Activated T-helper 1 cell treated with anti-CD3 and anti-CD28 coated beads, Interleukin-2, amount 50 U/mL, for 16 hours (primary cell): Measurements from ENCODE around the gene CCDC3.

Experiments used
- DNase-seq, 2 donors: peaks; one replicate each; pipeline ENCODE4 v3.0.0-alpha.2; 2020; ENCODE audit warnings: low read depth in 1 of 2, low spot score in 1 of 2

CCDC3 gene

GRCh38 chr10:12846718-12847117, 154.8 kb downstream of the CCDC3 start:
- no peak for DNase-seq
